ENCODE data around the gene TNNT3.

The TNNT3 gene

DNA sequence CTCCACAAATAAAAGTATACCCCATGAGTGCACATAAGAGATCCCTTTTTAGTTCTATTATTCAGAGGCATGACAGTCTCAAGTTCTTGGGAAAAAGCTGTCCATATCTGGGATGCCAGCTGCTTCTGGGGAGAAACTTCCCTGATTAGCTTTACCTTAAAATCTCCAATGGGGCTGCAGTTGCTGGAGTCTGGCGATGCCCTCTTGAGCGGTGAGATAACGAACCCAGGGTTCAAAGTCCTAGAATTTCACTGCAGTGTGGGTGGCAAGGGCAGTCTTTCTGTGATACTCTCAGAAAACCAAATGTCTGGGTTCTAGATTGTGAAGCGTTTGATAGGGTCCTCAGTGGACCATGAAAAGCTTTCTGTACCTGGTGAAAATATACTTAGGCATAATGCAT lies 20.4 kb upstream of the TNNT3 start:
- DNase-seq: no peak

DNA sequence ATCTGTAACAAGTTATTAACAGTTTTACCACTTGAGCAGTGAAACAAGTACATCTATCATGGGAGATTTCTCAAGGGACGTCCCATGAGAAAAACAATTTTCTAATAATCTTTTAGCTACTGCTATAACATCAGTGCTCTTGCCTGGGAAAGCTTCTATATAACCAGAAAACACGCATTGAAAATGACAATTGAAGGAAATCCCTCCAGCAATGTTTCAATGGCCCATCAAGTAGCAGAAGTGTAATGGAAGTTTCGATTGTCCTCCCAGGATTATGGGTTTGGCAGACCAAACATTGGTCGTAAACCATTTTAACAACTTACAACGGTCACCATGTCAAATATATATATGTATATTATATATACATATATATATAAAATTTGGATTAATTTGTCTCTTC lies 19.8 kb upstream of the TNNT3 start:
- DNase-seq: no peak

- DNase-seq: no peak
Measured at GRCh38 chr11:1906181-1906580, 13.3 kb upstream of the TNNT3 start.

GRCh38 chr11:1906611-1907423 lies 12.7 kb upstream of the TNNT3 start:
- DNase-seq: no peak

- no peak for DNase-seq
Measured at GRCh38 chr11:1908618-1909017, 10.9 kb upstream of the TNNT3 start.

- DNase-seq: no peak
Measured at GRCh38 chr11:1909524-1909923, 10.0 kb upstream of the TNNT3 start.

DNA sequence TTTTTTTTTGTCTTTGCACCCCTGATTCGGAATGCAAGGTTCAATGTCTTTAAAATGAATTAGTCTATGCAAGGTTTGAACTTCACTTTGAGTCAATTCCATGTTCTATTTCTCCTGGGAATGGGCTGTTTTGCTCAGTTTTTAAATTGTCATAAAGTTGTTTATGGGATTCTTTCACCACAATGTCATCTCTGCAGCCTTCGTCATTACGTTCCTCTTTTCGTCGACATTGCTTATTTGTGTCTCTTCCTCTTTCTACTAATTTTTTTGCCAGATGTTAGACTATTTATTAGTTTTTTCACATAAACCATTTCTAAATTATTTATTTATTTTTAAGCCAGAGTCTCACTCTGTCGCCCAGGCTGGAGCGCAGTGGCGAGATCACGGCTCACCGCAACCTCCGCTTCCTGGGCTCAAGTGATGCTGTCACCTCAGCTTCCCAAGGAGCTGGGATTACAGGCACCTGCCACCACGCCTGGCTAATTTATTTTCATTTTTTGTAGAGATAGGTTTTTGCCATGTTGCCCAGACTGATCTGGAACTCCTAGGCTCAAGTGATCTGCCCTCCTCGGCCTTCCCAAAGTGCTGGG lies 7.1 kb upstream of the TNNT3 start:
- no peak for DNase-seq

DNA sequence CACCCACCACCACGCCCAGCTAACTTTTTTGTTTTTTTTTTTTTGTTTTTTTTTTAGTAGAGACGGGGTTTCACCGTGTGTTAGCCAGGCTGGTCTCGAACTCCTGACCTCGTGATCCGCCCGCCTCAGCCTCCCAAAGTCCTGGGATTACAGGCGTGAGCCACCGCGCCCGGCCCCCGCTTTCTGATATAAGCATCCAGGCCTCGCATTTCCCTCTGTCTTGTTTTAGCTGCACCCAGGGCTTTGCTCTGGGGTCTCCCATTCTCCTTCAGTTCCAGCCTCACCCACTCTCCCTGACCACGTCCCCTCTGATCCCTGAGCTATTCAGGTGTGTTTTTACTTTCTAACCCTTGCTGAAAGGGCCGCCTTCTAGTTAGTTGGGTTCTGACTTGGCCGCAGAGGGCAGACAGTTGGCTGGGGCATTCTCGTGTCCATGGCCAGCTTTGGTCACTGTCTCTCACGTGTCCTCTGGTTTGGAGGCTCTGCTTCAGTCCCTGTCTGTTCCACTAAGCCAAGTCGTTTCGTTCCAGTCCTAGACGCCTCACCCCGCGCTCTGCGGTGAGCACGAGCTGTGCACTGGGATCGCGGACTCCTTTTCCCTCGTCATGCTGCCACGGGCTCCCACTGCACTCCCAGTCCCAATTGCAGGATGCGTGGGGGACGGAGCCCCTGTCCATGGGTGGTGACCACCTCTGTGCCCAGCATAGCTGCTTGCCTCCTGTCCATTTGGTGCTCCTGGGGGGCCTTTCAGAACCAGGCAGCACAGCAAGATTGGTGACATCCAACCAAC lies 6.0 kb upstream of the TNNT3 start:
- no peak for DNase-seq

DNA sequence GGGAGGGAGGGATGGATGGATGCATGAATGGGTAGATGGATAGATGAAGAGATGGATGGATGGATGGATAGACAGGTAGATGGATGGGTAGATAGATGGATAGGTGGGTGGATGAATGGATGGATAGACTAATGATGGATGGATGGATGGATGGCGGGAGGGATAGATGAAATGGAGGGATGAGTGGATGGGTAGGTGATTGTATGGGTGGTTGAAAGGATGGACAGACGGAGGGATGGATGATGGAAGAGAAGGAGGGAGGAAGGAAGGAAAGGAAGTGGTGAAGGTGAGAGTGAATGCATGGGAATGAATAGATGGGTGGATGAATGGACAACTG lies 3.7 kb upstream of the TNNT3 start:
- no peak for DNase-seq

DNA sequence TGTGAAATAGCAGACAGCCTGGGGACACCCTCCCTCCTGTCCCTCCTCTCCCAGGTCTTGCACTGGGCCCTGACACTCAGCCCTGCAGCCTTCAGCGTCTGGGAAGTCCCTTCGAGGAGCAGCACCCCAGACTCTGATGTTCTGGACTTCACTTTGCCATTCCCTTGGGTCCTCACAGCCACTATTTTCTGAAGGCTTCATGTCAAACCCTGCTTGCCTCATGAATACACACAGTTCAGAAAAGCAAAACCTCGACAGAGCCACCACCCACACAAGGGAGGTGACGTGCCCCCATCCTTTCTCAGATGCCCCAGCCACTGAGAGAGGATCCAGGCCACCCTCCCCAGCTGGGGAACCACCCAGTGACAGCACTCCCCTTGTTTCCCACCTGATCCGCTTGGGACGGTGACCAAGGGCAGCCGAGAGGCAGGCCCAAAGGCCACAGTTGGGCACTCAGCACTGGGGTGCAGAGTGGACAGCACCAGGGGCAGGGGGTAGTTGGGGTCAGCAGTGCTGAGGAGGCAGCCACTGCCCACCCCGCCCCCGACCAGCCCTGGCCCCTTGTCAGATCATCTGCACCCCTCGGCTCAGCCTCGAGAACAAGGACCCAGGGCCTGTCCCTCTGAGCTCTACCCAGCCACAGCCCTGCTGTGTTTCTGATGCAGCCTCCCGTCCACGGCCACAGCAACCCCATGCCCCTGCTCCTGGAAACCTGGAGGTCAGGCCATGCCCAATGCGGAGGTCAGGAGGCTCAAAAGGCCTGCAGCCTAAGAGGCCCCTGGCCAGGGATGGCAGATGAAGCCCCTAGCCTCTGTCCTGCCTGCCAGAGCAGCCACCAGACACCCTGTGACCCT lies 3.1 kb upstream of the TNNT3 start:
- no peak for DNase-seq

- DNase-seq: no peak
Measured at GRCh38 chr11:1916986-1917522, 2.4 kb upstream of the TNNT3 start.

- no peak for DNase-seq
Measured at GRCh38 chr11:1917523-1918435, 1.7 kb upstream of the TNNT3 start.

DNA sequence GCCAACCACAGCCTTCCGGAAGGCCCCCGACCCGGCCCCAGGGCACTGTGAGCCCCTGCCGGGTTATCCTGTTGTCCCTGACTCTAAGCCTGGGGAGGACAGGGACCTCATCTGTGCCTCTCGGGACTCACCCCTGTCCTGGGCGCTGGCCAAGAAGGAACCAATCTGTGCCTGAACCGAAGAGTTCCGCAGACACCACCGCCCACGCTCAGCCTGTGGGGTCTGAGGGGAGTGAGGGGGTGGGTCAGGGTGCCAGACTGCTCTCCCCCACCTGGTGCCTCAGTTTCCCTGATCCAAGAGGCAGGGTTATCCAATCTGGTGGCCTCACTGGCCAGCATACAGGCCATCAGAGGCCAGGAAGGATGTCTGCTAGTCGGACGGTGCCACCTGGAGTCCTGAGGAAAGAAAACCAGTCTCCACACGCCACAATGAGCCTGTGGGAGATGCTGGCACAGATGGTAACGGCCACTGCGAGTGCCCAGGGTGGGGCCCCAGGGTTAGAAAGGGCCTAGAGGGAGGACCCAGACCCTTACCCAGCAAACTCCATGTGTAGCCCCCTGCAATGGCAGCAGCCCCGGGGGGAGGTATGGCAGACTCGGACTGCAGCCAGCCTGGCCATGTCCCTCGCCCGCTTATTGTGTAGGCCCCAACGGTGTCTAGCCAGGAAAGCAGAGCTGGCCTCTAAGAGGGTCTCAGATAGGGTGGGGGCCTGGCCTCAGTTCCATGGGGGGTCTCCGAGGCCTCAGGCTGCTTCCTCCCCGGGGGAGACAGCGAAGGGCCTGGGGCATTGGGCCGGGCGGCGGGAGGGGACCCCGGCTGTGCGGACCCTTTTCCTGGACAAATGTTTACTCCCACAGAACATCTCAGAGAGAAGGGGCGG lies 827 bp upstream of the TNNT3 start:
- DNase-seq: no peak

GRCh38 chr11:1920128-1920908 lies 815 bp downstream of the TNNT3 start:
- no peak for DNase-seq

- no peak for DNase-seq
Measured at GRCh38 chr11:1920909-1921573, 1.5 kb downstream of the TNNT3 start.

DNA sequence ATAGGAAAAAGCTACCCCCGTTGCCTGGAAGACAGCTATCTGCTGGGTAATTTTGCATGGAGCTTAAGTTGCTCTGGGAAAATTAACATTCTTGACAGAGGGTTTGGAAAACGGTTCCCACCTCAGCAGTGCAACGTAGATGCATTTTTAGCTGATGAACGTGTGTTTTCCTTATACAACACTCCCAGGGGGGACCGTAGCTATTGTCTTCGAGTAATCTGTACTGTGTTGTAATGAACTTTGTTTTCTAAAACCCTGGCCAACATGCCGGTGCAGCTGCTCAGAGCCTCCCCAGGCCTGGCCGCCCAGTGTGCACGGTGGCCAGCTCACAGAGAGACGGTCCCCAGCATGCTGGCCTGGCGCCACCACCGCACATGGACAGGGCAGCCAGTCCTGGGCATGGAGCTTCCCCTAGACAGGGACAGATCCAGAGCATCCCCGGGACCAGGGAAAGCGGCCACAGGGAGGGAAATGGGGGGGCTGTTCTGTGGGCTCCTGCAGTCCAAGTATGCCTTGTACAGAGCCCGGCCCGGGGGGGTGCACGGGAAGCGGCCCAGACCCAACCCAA lies 2.2 kb downstream of the TNNT3 start:
- DNase-seq: no peak

- DNase-seq: no peak
Measured at GRCh38 chr11:1922481-1923081, 3.1 kb downstream of the TNNT3 start.

DNA sequence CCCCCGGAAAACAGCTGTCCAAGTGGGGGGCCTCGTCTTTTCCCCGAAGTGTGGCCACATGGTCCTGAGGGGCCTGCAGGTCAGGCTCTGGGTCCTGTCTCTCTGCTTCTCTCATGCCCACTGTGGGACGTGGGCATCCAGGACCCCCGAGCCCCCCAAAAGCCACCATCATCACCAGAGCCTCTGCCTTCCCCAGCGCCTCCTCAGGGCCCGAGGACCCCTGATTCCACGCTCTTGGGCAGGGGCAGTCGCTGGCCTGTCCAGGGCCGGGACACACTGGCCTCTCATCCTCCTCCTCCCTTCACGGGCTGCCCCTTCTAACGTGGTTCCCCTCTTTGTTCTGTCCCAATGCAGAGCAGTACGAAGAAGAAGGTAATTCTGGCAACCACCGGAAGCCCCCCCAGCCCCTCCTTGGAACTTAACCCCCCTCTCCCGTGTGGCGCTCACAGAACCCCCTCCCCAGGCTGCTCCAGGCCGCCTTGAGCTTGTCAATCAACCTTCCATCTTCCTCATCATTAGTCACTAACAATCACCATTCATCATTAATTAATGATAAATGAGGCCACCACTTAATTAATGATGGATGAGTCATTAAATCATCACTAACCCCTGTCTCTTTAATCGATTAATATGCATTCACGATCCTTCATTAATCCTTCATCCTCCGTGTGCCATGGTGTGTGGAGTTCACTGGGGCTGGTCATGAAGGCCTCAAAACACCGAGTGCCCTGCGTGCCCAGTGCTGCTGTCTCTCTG lies 3.9 kb downstream of the TNNT3 start:
- no peak for DNase-seq
